ENCODE results near the gene NEK11. TPM values are rescaled to one million over a fixed set of nuclear protein-coding genes. Genes with fewer than 3 reads are reported as not detected.
A peak's percentile ranks its signal among the peaks of the same experiment; 100 is the strongest.

NEK11 gene
- polyA plus RNA-seq, 1 donor (not counting 4 experiments of a cell fraction or from before 2014, with no cell fraction given) = 9.4 TPM

- dilution Hi-C loops (cut with MboI; ENCODE audit: extremely low pct_ligation_motif_present, low sequenced_read_pairs) = no loop called here
- no peak for FAIRE-seq
- no peak overlapping the region for H2AFZ ChIP-seq (ENCODE audit: control insufficient read depth, low read length)
Measured at GRCh38 chr3:131216330-131216729, 189.7 kb downstream of the NEK11 start.

DNA sequence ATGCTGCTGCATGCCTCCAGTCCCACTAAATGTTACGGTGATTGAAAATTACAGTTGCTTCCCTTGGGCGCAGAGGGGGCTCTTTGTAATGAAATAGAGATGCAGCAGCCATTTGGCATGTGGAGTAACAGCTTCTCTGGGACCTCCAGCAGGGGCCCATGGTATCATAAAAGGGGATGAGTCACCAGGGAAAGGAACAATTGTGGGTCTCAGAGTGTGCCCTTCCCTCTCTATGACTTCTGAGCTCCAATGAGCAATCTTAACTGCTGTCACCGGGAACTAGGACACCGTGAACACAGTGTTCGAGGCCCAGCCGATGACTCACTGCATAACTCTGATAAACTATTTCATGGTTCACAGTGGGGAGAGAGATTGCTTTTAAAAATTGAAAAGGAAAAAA is 190.1 kb downstream of the NEK11 start:
- Histone ChIP-seq H3K27ac (ENCODE audit: control insufficient read depth, insufficient read depth, low read length) (peak overlapping the region; percentile 46), H4K20me1 (ENCODE audit: control insufficient read depth, extremely low read depth, insufficient read depth, low read length) (no peaks in the 10 kb centered on the region), H3K9me3 (ENCODE audit: control insufficient read depth, low read depth, low read length) (no peaks in the 10 kb centered on the region), H3K27me3 (ENCODE audit: control insufficient read depth, extremely low read depth, insufficient read depth, low read length) (no peaks in the 10 kb centered on the region), H3K36me3 (ENCODE audit: control insufficient read depth in 2 of 2, extremely low read depth in 1 of 2, insufficient read depth in 2 of 2, low read length in 2 of 2) (no peaks in the 10 kb centered on the region), H3K4me3 (ENCODE audit: control insufficient read depth in 2 of 3, extremely low read depth in 1 of 3, insufficient read depth in 2 of 3, low read depth in 1 of 3, low read length in 3 of 3) (no peak overlapping the region), H3K4me2 (ENCODE audit: control insufficient read depth, extremely low read depth, insufficient read depth, low read depth, low read length) (peak overlapping the region; percentile 63), H3K9ac (ENCODE audit: control insufficient read depth, extremely low read depth, insufficient read depth, low read length) (no peak overlapping the region), H2AFZ (ENCODE audit: control insufficient read depth, low read length) (no peak overlapping the region), H3K79me2 (ENCODE audit: control insufficient read depth, insufficient read depth, low read length) (no peaks in the 10 kb centered on the region), H3K4me1 (ENCODE audit: control insufficient read depth, extremely low read depth, insufficient read depth, low read length) (peaks cover 23% of the 10 kb centered on the region), H3K9me1 (ENCODE audit: control insufficient read depth, extremely low read depth, insufficient read depth, low read length) (no peaks in the 10 kb centered on the region)
- dilution Hi-C loops (cut with MboI; ENCODE audit: extremely low pct_ligation_motif_present, low sequenced_read_pairs) = no loop called here
- FAIRE-seq (peak; percentile 80), DNase-seq (ENCODE audit: low read depth, low spot score) (no peak)
- no peak for TF ChIP-seq EZH2 (IDR thresholded peaks at IDR 0.05; ENCODE audit: low read length)
- no peak for TF ChIP-seq CTCF (optimal IDR thresholded peaks at IDR 0.05 in 1 of 3, IDR thresholded peaks at IDR 0.05 in 1 of 3, conservative IDR thresholded peaks at IDR 0.05 in 1 of 3; ENCODE audit: extremely low read depth in 1 of 3, insufficient read depth in 2 of 3, low read length in 3 of 3)

More at GRCh38 chr3:131216330-131216729, 189.7 kb downstream of the NEK11 start:
- Histone ChIP-seq H3K4me2 (ENCODE audit: control insufficient read depth, extremely low read depth, insufficient read depth, low read depth, low read length) (no peak overlapping the region), H3K4me1 (ENCODE audit: control insufficient read depth, extremely low read depth, insufficient read depth, low read length) (peaks cover 21% of the 10 kb centered on the region), H3K4me3 (ENCODE audit: control insufficient read depth in 2 of 3, extremely low read depth in 1 of 3, insufficient read depth in 2 of 3, low read depth in 1 of 3, low read length in 3 of 3) (no peak overlapping the region), H4K20me1 (ENCODE audit: control insufficient read depth, extremely low read depth, insufficient read depth, low read length) (no peaks in the 10 kb centered on the region), H3K27ac (ENCODE audit: control insufficient read depth, insufficient read depth, low read length) (no peak overlapping the region), H3K9me3 (ENCODE audit: control insufficient read depth, low read depth, low read length) (no peaks in the 10 kb centered on the region), H3K27me3 (ENCODE audit: control insufficient read depth, extremely low read depth, insufficient read depth, low read length) (no peaks in the 10 kb centered on the region), H3K9me1 (ENCODE audit: control insufficient read depth, extremely low read depth, insufficient read depth, low read length) (no peaks in the 10 kb centered on the region), H3K36me3 (ENCODE audit: control insufficient read depth in 2 of 2, extremely low read depth in 1 of 2, insufficient read depth in 2 of 2, low read length in 2 of 2) (no peaks in the 10 kb centered on the region), H3K79me2 (ENCODE audit: control insufficient read depth, insufficient read depth, low read length) (no peaks in the 10 kb centered on the region), H3K9ac (ENCODE audit: control insufficient read depth, extremely low read depth, insufficient read depth, low read length) (no peak overlapping the region)
- no peak for TF ChIP-seq EZH2 (IDR thresholded peaks at IDR 0.05; ENCODE audit: low read length)
- no peak for TF ChIP-seq CTCF (optimal IDR thresholded peaks at IDR 0.05 in 1 of 3, IDR thresholded peaks at IDR 0.05 in 1 of 3, conservative IDR thresholded peaks at IDR 0.05 in 1 of 3; ENCODE audit: extremely low read depth in 1 of 3, insufficient read depth in 2 of 3, low read length in 3 of 3)
- DNase-seq (ENCODE audit: low read depth, low spot score) = no peak

Data from keratinocyte (primary cell).